Measurements from ENCODE around the gene SCART1.

The SCART1 gene

GRCh38 chr10:133448120-133448519 is 5.6 kb upstream of the SCART1 start:
- Histone ChIP-seq H2BK120ac (ENCODE audit: low read depth, low read length) (no peak overlapping the region), H4K8ac (ENCODE audit: low read depth, low read length) (no peak overlapping the region), H3K23ac (ENCODE audit: low read length) (no peak overlapping the region), H4K5ac (ENCODE audit: low read length) (no peak overlapping the region), H3K27me3 (ENCODE audit: insufficient read depth, low read length, poor library complexity) (no peaks in the 10 kb centered on the region), H3K27ac (ENCODE audit: low read depth, low read length) (no peak overlapping the region), H3K4me2 (ENCODE audit: low read length) (no peak overlapping the region), H3K4ac (ENCODE audit: low read depth, low read length) (no peak overlapping the region), H3K56ac (ENCODE audit: low read length) (no peak overlapping the region), H2AK5ac (ENCODE audit: low read length) (no peak overlapping the region), H3K18ac (ENCODE audit: low read length) (no peak overlapping the region), H3K79me1 (ENCODE audit: low read length) (no peaks in the 10 kb centered on the region), H2BK15ac (replicated peaks; ENCODE audit: low read depth) (no peak overlapping the region), H3K4me3 (ENCODE audit: low read length) (no peak overlapping the region), H3K79me2 (ENCODE audit: control insufficient read depth, insufficient read depth, low read length) (no peaks in the 10 kb centered on the region), H3K4me1 (ENCODE audit: control insufficient read depth, low read depth, low read length) (no peaks in the 10 kb centered on the region), H3K36me3 (ENCODE audit: control insufficient read depth, insufficient read depth, low read length) (no peaks in the 10 kb centered on the region), H2BK5ac (ENCODE audit: low read length) (no peak overlapping the region), H3K9ac (ENCODE audit: low read length) (no peak overlapping the region)
- no peak for DNase-seq

GRCh38 chr10:133451346-133451745 is 2.4 kb upstream of the SCART1 start:
- H2BK5ac ChIP-seq (ENCODE audit: low read length), result no peak overlapping the region
- WGBS (ENCODE audit: extremely low coverage, insufficient coverage, low lambda C conversion rate), result no CpG with 5 or more reads among the region's 4 CpGs

GRCh38 chr10:133452453-133452852 is 1.3 kb upstream of the SCART1 start:
- Histone ChIP-seq H3K27ac (ENCODE audit: low read depth, low read length) (no peak overlapping the region), H3K79me2 (ENCODE audit: control insufficient read depth, insufficient read depth, low read length) (no peaks in the 10 kb centered on the region), H3K4me2 (ENCODE audit: low read length) (no peak overlapping the region), H3K56ac (ENCODE audit: low read length) (no peak overlapping the region), H3K79me1 (ENCODE audit: low read length) (no peaks in the 10 kb centered on the region), H4K8ac (ENCODE audit: low read depth, low read length) (no peak overlapping the region), H2BK120ac (ENCODE audit: low read depth, low read length) (no peak overlapping the region), H3K23ac (ENCODE audit: low read length) (no peak overlapping the region), H4K5ac (ENCODE audit: low read length) (no peak overlapping the region), H2BK5ac (ENCODE audit: low read length) (no peak overlapping the region), H3K4me1 (ENCODE audit: control insufficient read depth, low read depth, low read length) (no peaks in the 10 kb centered on the region), H2BK15ac (replicated peaks; ENCODE audit: low read depth) (no peak overlapping the region), H3K27me3 (ENCODE audit: insufficient read depth, low read length, poor library complexity) (no peaks in the 10 kb centered on the region), H3K18ac (ENCODE audit: low read length) (no peak overlapping the region), H3K9ac (ENCODE audit: low read length) (no peak overlapping the region), H3K36me3 (ENCODE audit: control insufficient read depth, insufficient read depth, low read length) (no peaks in the 10 kb centered on the region), H2AK5ac (ENCODE audit: low read length) (no peak overlapping the region), H3K4me3 (ENCODE audit: low read length) (no peak overlapping the region), H3K4ac (ENCODE audit: low read depth, low read length) (no peak overlapping the region)
- no peak for DNase-seq
- no CpG with 5 or more reads among the region's 4 CpGs for WGBS (ENCODE audit: extremely low coverage, insufficient coverage, low lambda C conversion rate)

More at GRCh38 chr10:133451346-133451745, 2.4 kb upstream of the SCART1 start:
- H3K18ac ChIP-seq (ENCODE audit: low read length), result no peak overlapping the region
- H3K79me2 ChIP-seq (ENCODE audit: control insufficient read depth, insufficient read depth, low read length), result no peaks in the 10 kb centered on the region
- H3K79me1 ChIP-seq (ENCODE audit: low read length), result no peaks in the 10 kb centered on the region
- H3K4me3 ChIP-seq (ENCODE audit: low read length), result no peak overlapping the region
- H2BK120ac ChIP-seq (ENCODE audit: low read depth, low read length), result no peak overlapping the region
- no peaks in the 10 kb centered on the region for H3K4me1 ChIP-seq (ENCODE audit: control insufficient read depth, low read depth, low read length)
- H2BK15ac ChIP-seq (replicated peaks; ENCODE audit: low read depth), result no peak overlapping the region
- no peak overlapping the region for H3K27ac ChIP-seq (ENCODE audit: low read depth, low read length)
- H3K4ac ChIP-seq (ENCODE audit: low read depth, low read length), result no peak overlapping the region
- no peak overlapping the region for H3K4me2 ChIP-seq (ENCODE audit: low read length)
- H3K56ac ChIP-seq (ENCODE audit: low read length), result no peak overlapping the region
- H3K27me3 ChIP-seq (ENCODE audit: insufficient read depth, low read length, poor library complexity), result no peaks in the 10 kb centered on the region
- H3K36me3 ChIP-seq (ENCODE audit: control insufficient read depth, insufficient read depth, low read length), result no peaks in the 10 kb centered on the region
- no peak overlapping the region for H3K23ac ChIP-seq (ENCODE audit: low read length)
- H2AK5ac ChIP-seq (ENCODE audit: low read length), result no peak overlapping the region
- H3K9ac ChIP-seq (ENCODE audit: low read length), result no peak overlapping the region
- no peak overlapping the region for H4K8ac ChIP-seq (ENCODE audit: low read depth, low read length)
- H4K5ac ChIP-seq (ENCODE audit: low read length), result no peak overlapping the region
- no peak for DNase-seq

- no peak overlapping the region for H3K56ac ChIP-seq (ENCODE audit: low read length)
- H3K4me2 ChIP-seq (ENCODE audit: low read length), result no peak overlapping the region
- H3K36me3 ChIP-seq (ENCODE audit: control insufficient read depth, insufficient read depth, low read length), result no peaks in the 10 kb centered on the region
- H4K5ac ChIP-seq (ENCODE audit: low read length), result no peak overlapping the region
- no peak overlapping the region for H3K23ac ChIP-seq (ENCODE audit: low read length)
- H2AK5ac ChIP-seq (ENCODE audit: low read length), result no peak overlapping the region
- H3K18ac ChIP-seq (ENCODE audit: low read length), result no peak overlapping the region
- no peak overlapping the region for H3K4me3 ChIP-seq (ENCODE audit: low read length)
- no peaks in the 10 kb centered on the region for H3K27me3 ChIP-seq (ENCODE audit: insufficient read depth, low read length, poor library complexity)
- no peaks in the 10 kb centered on the region for H3K4me1 ChIP-seq (ENCODE audit: control insufficient read depth, low read depth, low read length)
- H3K79me2 ChIP-seq (ENCODE audit: control insufficient read depth, insufficient read depth, low read length), result no peaks in the 10 kb centered on the region
- H3K79me1 ChIP-seq (ENCODE audit: low read length), result no peaks in the 10 kb centered on the region
- no peak overlapping the region for H3K27ac ChIP-seq (ENCODE audit: low read depth, low read length)
- no peak overlapping the region for H2BK15ac ChIP-seq (replicated peaks; ENCODE audit: low read depth)
- H2BK5ac ChIP-seq (ENCODE audit: low read length), result no peak overlapping the region
- no peak overlapping the region for H4K8ac ChIP-seq (ENCODE audit: low read depth, low read length)
- no peak overlapping the region for H3K9ac ChIP-seq (ENCODE audit: low read length)
- no peak for DNase-seq
- no peak overlapping the region for H2BK120ac ChIP-seq (ENCODE audit: low read depth, low read length)
- H3K4ac ChIP-seq (ENCODE audit: low read depth, low read length), result no peak overlapping the region
- WGBS (ENCODE audit: extremely low coverage, insufficient coverage, low lambda C conversion rate), result no CpG with 5 or more reads among the region's 10 CpGs
Observed at GRCh38 chr10:133454204-133454893, 604 bp downstream of the SCART1 start.

GRCh38 chr10:133455196-133455595 is 1.5 kb downstream of the SCART1 start:
- no peak overlapping the region for H3K23ac ChIP-seq (ENCODE audit: low read length)
- H3K56ac ChIP-seq (ENCODE audit: low read length), result no peak overlapping the region
- H4K5ac ChIP-seq (ENCODE audit: low read length), result no peak overlapping the region
- H2BK120ac ChIP-seq (ENCODE audit: low read depth, low read length), result no peak overlapping the region
- no peak overlapping the region for H2BK5ac ChIP-seq (ENCODE audit: low read length)
- H3K27ac ChIP-seq (ENCODE audit: low read depth, low read length), result no peak overlapping the region
- H3K4me2 ChIP-seq (ENCODE audit: low read length), result no peak overlapping the region
- H3K79me1 ChIP-seq (ENCODE audit: low read length), result no peaks in the 10 kb centered on the region
- no peak overlapping the region for H2BK15ac ChIP-seq (replicated peaks; ENCODE audit: low read depth)
- H3K18ac ChIP-seq (ENCODE audit: low read length), result no peak overlapping the region
- no peak overlapping the region for H3K9ac ChIP-seq (ENCODE audit: low read length)
- H2AK5ac ChIP-seq (ENCODE audit: low read length), result no peak overlapping the region
- H3K27me3 ChIP-seq (ENCODE audit: insufficient read depth, low read length, poor library complexity), result no peaks in the 10 kb centered on the region
- no peak overlapping the region for H3K4ac ChIP-seq (ENCODE audit: low read depth, low read length)
- H4K8ac ChIP-seq (ENCODE audit: low read depth, low read length), result no peak overlapping the region
- WGBS (ENCODE audit: extremely low coverage, insufficient coverage, low lambda C conversion rate), result no CpG with 5 or more reads among the region's 5 CpGs
- no peak overlapping the region for H3K4me3 ChIP-seq (ENCODE audit: low read length)
- no peaks in the 10 kb centered on the region for H3K36me3 ChIP-seq (ENCODE audit: control insufficient read depth, insufficient read depth, low read length)
- no peak for DNase-seq
- no peaks in the 10 kb centered on the region for H3K79me2 ChIP-seq (ENCODE audit: control insufficient read depth, insufficient read depth, low read length)
- no peaks in the 10 kb centered on the region for H3K4me1 ChIP-seq (ENCODE audit: control insufficient read depth, low read depth, low read length)

- Histone ChIP-seq H3K27ac (ENCODE audit: low read depth, low read length) (no peak overlapping the region), H2AK5ac (ENCODE audit: low read length) (no peak overlapping the region), H4K8ac (ENCODE audit: low read depth, low read length) (no peak overlapping the region), H3K4ac (ENCODE audit: low read depth, low read length) (no peak overlapping the region), H3K27me3 (ENCODE audit: insufficient read depth, low read length, poor library complexity) (no peaks in the 10 kb centered on the region), H3K9ac (ENCODE audit: low read length) (no peak overlapping the region), H2BK15ac (replicated peaks; ENCODE audit: low read depth) (no peak overlapping the region), H3K36me3 (ENCODE audit: control insufficient read depth, insufficient read depth, low read length) (no peaks in the 10 kb centered on the region), H3K56ac (ENCODE audit: low read length) (no peak overlapping the region), H3K23ac (ENCODE audit: low read length) (no peak overlapping the region), H3K79me2 (ENCODE audit: control insufficient read depth, insufficient read depth, low read length) (no peaks in the 10 kb centered on the region), H3K18ac (ENCODE audit: low read length) (no peak overlapping the region), H3K4me1 (ENCODE audit: control insufficient read depth, low read depth, low read length) (no peaks in the 10 kb centered on the region), H2BK120ac (ENCODE audit: low read depth, low read length) (no peak overlapping the region), H2BK5ac (ENCODE audit: low read length) (no peak overlapping the region), H3K4me2 (ENCODE audit: low read length) (no peak overlapping the region), H4K5ac (ENCODE audit: low read length) (no peak overlapping the region), H3K79me1 (ENCODE audit: low read length) (no peaks in the 10 kb centered on the region), H3K4me3 (ENCODE audit: low read length) (no peak overlapping the region)
- WGBS (ENCODE audit: extremely low coverage, insufficient coverage, low lambda C conversion rate), result no CpG with 5 or more reads among the region's 7 CpGs
- DNase-seq, result no peak
Observed at GRCh38 chr10:133455611-133456031, 1.9 kb downstream of the SCART1 start.

All from mesendoderm (in vitro differentiated cells).